ENCODE measurements around the gene STYX.
"Not testable (repeated sequence)": the region's sequence is repeated elsewhere in the genome, so short reads cannot be mapped to it uniquely, and the experiment has no call there.

GRCh38 chr14:52729035-52729434 lies 931 bp upstream of the STYX start:
- not testable (repeated sequence) for TF ChIP-seq POLR2A (IDR thresholded peaks at IDR 0.05; ENCODE audit: low read depth, low read length); POLR2AphosphoS5 (IDR thresholded peaks at IDR 0.05; ENCODE audit: low read depth, low read length); TAF1 (IDR thresholded peaks at IDR 0.05; ENCODE audit: low read depth, low read length); SPI1 (IDR thresholded peaks at IDR 0.05; ENCODE audit: low read depth, low read length); PAX5 (IDR thresholded peaks at IDR 0.05; ENCODE audit: insufficient read depth, low read length, severe bottlenecking)
